ENCODE measurements around the gene SGSM2.

The SGSM2 gene

GRCh38 chr17:2398655-2399571, 61.6 kb downstream of the SGSM2 start:
- TF ChIP-seq POLR2AphosphoS5 (IDR thresholded peaks at IDR 0.05; ENCODE audit: low read depth, low read length), result no peak; the same call in 1 of the 2 replicates
- no peak for TF ChIP-seq FOXP2 (optimal IDR thresholded peaks at IDR 0.05; ENCODE audit: borderline replicate concordance, extremely low read depth, extremely low read length, insufficient read depth)
- no peak for TF ChIP-seq REST (IDR thresholded peaks at IDR 0.05; ENCODE audit: insufficient read depth in 1 of 2, low read depth in 2 of 2, low read length in 2 of 2)
- no peak; the same call in 1 of the 2 replicates for TF ChIP-seq SIN3A (IDR thresholded peaks at IDR 0.05; ENCODE audit: borderline replicate concordance, insufficient read depth, low read length)
- no peak for TF ChIP-seq TAF1 (IDR thresholded peaks at IDR 0.05; ENCODE audit: borderline replicate concordance, insufficient read depth, low read length)

GRCh38 chr17:2399572-2400473, 62.5 kb downstream of the SGSM2 start:
- 0 out of 4 replicates have a peak, but pooled peaks of 1 of the 2 experiments have one; percentile 18 for TF ChIP-seq REST (IDR thresholded peaks at IDR 0.05; ENCODE audit: insufficient read depth in 1 of 2, low read depth in 2 of 2, low read length in 2 of 2)
- TF ChIP-seq POLR2AphosphoS5 (IDR thresholded peaks at IDR 0.05; ENCODE audit: low read depth, low read length), result no peak; the same call in none of the 2 replicates
- TF ChIP-seq FOXP2 (optimal IDR thresholded peaks at IDR 0.05; ENCODE audit: borderline replicate concordance, extremely low read depth, extremely low read length, insufficient read depth), result no peak
- 0 out of 2 replicates have a peak, but pooled peaks have one; percentile 60 for TF ChIP-seq TAF1 (IDR thresholded peaks at IDR 0.05; ENCODE audit: borderline replicate concordance, insufficient read depth, low read length)
- peak; percentile 69; the same call in 1 of the 2 replicates for TF ChIP-seq SIN3A (IDR thresholded peaks at IDR 0.05; ENCODE audit: borderline replicate concordance, insufficient read depth, low read length)

- TF ChIP-seq POLR2AphosphoS5 (IDR thresholded peaks at IDR 0.05; ENCODE audit: low read depth, low read length), result no peak
- TF ChIP-seq SIN3A (IDR thresholded peaks at IDR 0.05; ENCODE audit: borderline replicate concordance, insufficient read depth, low read length), result peak; percentile 93; the same call in 1 of the 2 replicates
- no peak for TF ChIP-seq TAF1 (IDR thresholded peaks at IDR 0.05; ENCODE audit: borderline replicate concordance, insufficient read depth, low read length)
- TF ChIP-seq FOXP2 (optimal IDR thresholded peaks at IDR 0.05; ENCODE audit: borderline replicate concordance, extremely low read depth, extremely low read length, insufficient read depth), result no peak
Measured at GRCh38 chr17:2400474-2400866, 63.2 kb downstream of the SGSM2 start.

GRCh38 chr17:2400877-2401425, 63.6 kb downstream of the SGSM2 start, which contains the start of gene MNT:
Gene MNT, minus strand, starts transcription at chr17:2401060. Its CDS starts 348 bp downstream, at chr17:2400712.
- TF ChIP-seq SIN3A (IDR thresholded peaks at IDR 0.05; ENCODE audit: borderline replicate concordance, insufficient read depth, low read length) (peak; percentile 99), REST (IDR thresholded peaks at IDR 0.05; ENCODE audit: insufficient read depth in 1 of 2, low read depth in 2 of 2, low read length in 2 of 2) (no peak), FOXP2 (optimal IDR thresholded peaks at IDR 0.05; ENCODE audit: borderline replicate concordance, extremely low read depth, extremely low read length, insufficient read depth) (no peak), TAF1 (IDR thresholded peaks at IDR 0.05; ENCODE audit: borderline replicate concordance, insufficient read depth, low read length) (peak; percentile 66; the same call in 1 of the 2 replicates), POLR2AphosphoS5 (IDR thresholded peaks at IDR 0.05; ENCODE audit: low read depth, low read length) (peak; percentile 66; the same call in 1 of the 2 replicates)
